Skeletal muscle tissue (tissue), 4 donors: ENCODE results near the gene GRIA1. TPM values are rescaled to one million over a fixed set of nuclear protein-coding genes. Genes with fewer than 3 reads are reported as not detected.

Experiments
- H3K27ac ChIP-seq: one replicate; pipeline ENCODE4 v1.7.0; 2013; ENCODE audit warnings: mild to moderate bottlenecking, low read depth, low read length, inconsistent platforms
- H3K27me3 ChIP-seq, 3 donors: one replicate each; pipeline ENCODE4 v1.7.0; 2013; ENCODE audit warnings: low read length in 3 of 3; ENCODE audit not compliant: control insufficient read depth in 3 of 3, insufficient read depth in 3 of 3
- H3K36me3 ChIP-seq, 3 donors: one replicate each; pipeline ENCODE4 v1.7.0; 2013; ENCODE audit warnings: low read length in 3 of 3; ENCODE audit not compliant: control insufficient read depth in 3 of 3, insufficient read depth in 3 of 3
- H3K4me1 ChIP-seq, 3 donors: one replicate each; pipeline ENCODE4 v1.7.0; 2013; ENCODE audit warnings: low read length in 3 of 3, mild to moderate bottlenecking in 3 of 3; ENCODE audit not compliant: control insufficient read depth in 3 of 3, insufficient read depth in 3 of 3
- H3K4me3 ChIP-seq, 3 donors: one replicate each; pipeline ENCODE4 v1.7.0; 2013; ENCODE audit warnings: low read length in 3 of 3
- H3K9ac ChIP-seq, 3 donors: one replicate each; pipeline ENCODE4 v1.7.0; 2013; ENCODE audit warnings: low read length in 3 of 3, mild to moderate bottlenecking in 3 of 3, moderate library complexity in 2 of 3, low read depth in 1 of 3
- H3K9me3 ChIP-seq, 3 donors: one replicate each; pipeline ENCODE4 v1.7.0; 2013; ENCODE audit warnings: low read length in 3 of 3; ENCODE audit not compliant: control insufficient read depth in 3 of 3
- total RNA-seq: library from RNA; depleted of rRNA; stranded (reverse); fragments of >200 nt; gene quantifications from one replicate; pipeline ENCODE4 v1.2.3, GENCODE V29; 2014
- donor health status: Osteomylitis.

GRIA1 gene
- total RNA-seq, 1 donor from 2014 or later: 1.0 TPM

- H3K27me3 ChIP-seq: no peaks in the 10 kb centered on the region
- no peak overlapping the region for H3K4me3 ChIP-seq
- H3K27ac ChIP-seq: no peak overlapping the region
- no peaks in the 10 kb centered on the region for H3K4me1 ChIP-seq
- H3K9ac ChIP-seq: no peak overlapping the region
- no peaks in the 10 kb centered on the region for H3K36me3 ChIP-seq
- no peaks in the 10 kb centered on the region for H3K9me3 ChIP-seq
Measured at GRCh38 chr5:153774686-153775085, 284.2 kb downstream of the GRIA1 start.

- H3K9me3 ChIP-seq: no peaks in the 10 kb centered on the region
- H3K27ac ChIP-seq: no peak overlapping the region
- no peaks in the 10 kb centered on the region for H3K4me1 ChIP-seq
- no peak overlapping the region for H3K9ac ChIP-seq
- H3K4me3 ChIP-seq: no peak overlapping the region
- H3K36me3 ChIP-seq: no peaks in the 10 kb centered on the region
- no peaks in the 10 kb centered on the region for H3K27me3 ChIP-seq
Measured at GRCh38 chr5:153775923-153776322, 285.5 kb downstream of the GRIA1 start.

- no peak overlapping the region for H3K4me3 ChIP-seq
- H3K27ac ChIP-seq: no peak overlapping the region
- no peaks in the 10 kb centered on the region for H3K36me3 ChIP-seq
Measured at GRCh38 chr5:153777681-153778581, 287.5 kb downstream of the GRIA1 start.

GRCh38 chr5:153779836-153780235 lies 289.4 kb downstream of the GRIA1 start:
- no peak overlapping the region for H3K9ac ChIP-seq
- H3K27ac ChIP-seq: no peak overlapping the region
- H3K36me3 ChIP-seq: no peaks in the 10 kb centered on the region
- no peaks in the 10 kb centered on the region for H3K4me1 ChIP-seq
- H3K27me3 ChIP-seq: no peaks in the 10 kb centered on the region
- no peaks in the 10 kb centered on the region for H3K9me3 ChIP-seq
- H3K4me3 ChIP-seq: no peak overlapping the region

More at GRCh38 chr5:153777681-153778581, 287.5 kb downstream of the GRIA1 start:
- Histone ChIP-seq H3K27me3 (no peaks in the 10 kb centered on the region), H3K9me3 (no peaks in the 10 kb centered on the region), H3K4me1 (no peaks in the 10 kb centered on the region), H3K9ac (no peak overlapping the region)

- Histone ChIP-seq H3K4me3 (no peak overlapping the region), H3K9ac (no peak overlapping the region), H3K36me3 (no peaks in the 10 kb centered on the region), H3K4me1 (no peaks in the 10 kb centered on the region), H3K27me3 (no peaks in the 10 kb centered on the region), H3K9me3 (no peaks in the 10 kb centered on the region), H3K27ac (no peak overlapping the region)
Measured at GRCh38 chr5:153780876-153781705, 290.6 kb downstream of the GRIA1 start.

- Histone ChIP-seq H3K9me3 (no peaks in the 10 kb centered on the region), H3K27ac (no peak overlapping the region)
Measured at GRCh38 chr5:153782589-153783361, 292.3 kb downstream of the GRIA1 start.

GRCh38 chr5:153783362-153783658 lies 292.8 kb downstream of the GRIA1 start:
- no peaks in the 10 kb centered on the region for H3K4me1 ChIP-seq
- H3K9ac ChIP-seq: no peak overlapping the region
- no peaks in the 10 kb centered on the region for H3K27me3 ChIP-seq
- H3K36me3 ChIP-seq: no peaks in the 10 kb centered on the region
- H3K27ac ChIP-seq: no peak overlapping the region
- no peak overlapping the region for H3K4me3 ChIP-seq
- H3K9me3 ChIP-seq: no peaks in the 10 kb centered on the region

More at GRCh38 chr5:153782589-153783361, 292.3 kb downstream of the GRIA1 start:
- Histone ChIP-seq H3K9ac (no peak overlapping the region), H3K27me3 (no peaks in the 10 kb centered on the region), H3K36me3 (no peaks in the 10 kb centered on the region), H3K4me1 (no peaks in the 10 kb centered on the region), H3K4me3 (no peak overlapping the region)

GRCh38 chr5:153784277-153784676 lies 293.8 kb downstream of the GRIA1 start:
- no peaks in the 10 kb centered on the region for H3K27me3 ChIP-seq
- no peak overlapping the region for H3K27ac ChIP-seq
- no peaks in the 10 kb centered on the region for H3K9me3 ChIP-seq
- H3K9ac ChIP-seq: no peak overlapping the region
- H3K4me1 ChIP-seq: no peaks in the 10 kb centered on the region
- H3K4me3 ChIP-seq: no peak overlapping the region
- no peaks in the 10 kb centered on the region for H3K36me3 ChIP-seq

- H3K4me1 ChIP-seq: no peaks in the 10 kb centered on the region
- H3K27ac ChIP-seq: no peak overlapping the region
- no peaks in the 10 kb centered on the region for H3K36me3 ChIP-seq
- no peaks in the 10 kb centered on the region for H3K9me3 ChIP-seq
- no peak overlapping the region for H3K9ac ChIP-seq
- no peak overlapping the region for H3K4me3 ChIP-seq
- no peaks in the 10 kb centered on the region for H3K27me3 ChIP-seq
Measured at GRCh38 chr5:153791339-153791738, 300.9 kb downstream of the GRIA1 start.
